Activated T-helper 1 cell treated with anti-CD3 and anti-CD28 coated beads, Interleukin-2, amount 50 U/mL, for 16 hours (primary cell): ENCODE results near the gene CYP4A22.
"Not testable (repeated sequence)": the region's sequence is repeated elsewhere in the genome, so short reads cannot be mapped to it uniquely, and the experiment has no call there.

Source experiments
- DNase-seq, 2 donors: peaks; one replicate each; pipeline ENCODE4 v3.0.0-alpha.2; 2020; ENCODE audit warnings: low read depth in 1 of 2, low spot score in 1 of 2

CYP4A22 gene, protein sequence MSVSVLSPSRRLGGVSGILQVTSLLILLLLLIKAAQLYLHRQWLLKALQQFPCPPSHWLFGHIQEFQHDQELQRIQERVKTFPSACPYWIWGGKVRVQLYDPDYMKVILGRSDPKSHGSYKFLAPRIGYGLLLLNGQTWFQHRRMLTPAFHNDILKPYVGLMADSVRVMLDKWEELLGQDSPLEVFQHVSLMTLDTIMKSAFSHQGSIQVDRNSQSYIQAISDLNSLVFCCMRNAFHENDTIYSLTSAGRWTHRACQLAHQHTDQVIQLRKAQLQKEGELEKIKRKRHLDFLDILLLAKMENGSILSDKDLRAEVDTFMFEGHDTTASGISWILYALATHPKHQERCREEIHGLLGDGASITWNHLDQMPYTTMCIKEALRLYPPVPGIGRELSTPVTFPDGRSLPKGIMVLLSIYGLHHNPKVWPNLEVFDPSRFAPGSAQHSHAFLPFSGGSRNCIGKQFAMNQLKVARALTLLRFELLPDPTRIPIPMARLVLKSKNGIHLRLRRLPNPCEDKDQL

DNA sequence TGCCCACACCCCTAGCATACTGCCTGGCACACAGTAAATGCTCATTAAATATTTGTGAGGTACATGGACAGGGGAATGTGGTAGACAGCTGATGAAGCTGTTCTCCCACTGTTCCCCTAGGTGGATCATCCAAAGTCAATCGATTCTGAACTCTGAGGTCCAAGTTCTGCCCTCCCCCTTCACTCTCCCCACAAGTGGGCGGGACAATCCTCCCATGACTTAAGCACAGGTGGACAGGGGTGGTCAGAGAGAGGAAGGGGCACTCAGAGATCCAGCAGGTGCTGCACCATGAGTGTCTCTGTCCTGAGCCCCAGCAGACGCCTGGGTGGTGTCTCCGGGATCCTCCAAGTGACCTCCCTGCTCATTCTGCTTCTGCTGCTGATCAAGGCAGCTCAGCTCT lies at the start of gene CYP4A22:
Gene CYP4A22 (plus strand): TSS at position 244 of the 400 bp plus-strand sequence. CDS start 45 bp downstream, at position 289.
- no peak for DNase-seq

DNA sequence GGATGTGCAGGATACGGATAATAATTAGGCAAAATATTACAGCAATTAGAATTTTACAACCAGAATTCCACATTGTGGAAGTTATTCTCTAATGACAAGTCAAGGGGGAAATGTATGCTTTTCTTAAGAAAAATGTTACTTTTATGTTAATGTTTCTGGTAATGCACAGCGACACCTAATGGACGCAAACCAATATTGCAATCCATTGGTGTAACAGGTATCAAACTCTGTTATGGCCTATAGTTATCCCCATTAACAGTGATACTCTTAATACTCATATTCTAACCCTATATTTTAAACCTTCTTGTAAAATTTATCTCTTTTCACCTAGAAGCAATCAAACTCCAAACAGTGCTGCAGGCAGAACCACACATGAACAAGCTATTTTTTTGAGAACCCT lies 47.9 kb upstream of the CYP4A22 start:
- not testable (repeated sequence) for DNase-seq

- not testable (repeated sequence) for DNase-seq
Observed at GRCh38 chr1:47091476-47091875, 45.8 kb upstream of the CYP4A22 start.

DNA sequence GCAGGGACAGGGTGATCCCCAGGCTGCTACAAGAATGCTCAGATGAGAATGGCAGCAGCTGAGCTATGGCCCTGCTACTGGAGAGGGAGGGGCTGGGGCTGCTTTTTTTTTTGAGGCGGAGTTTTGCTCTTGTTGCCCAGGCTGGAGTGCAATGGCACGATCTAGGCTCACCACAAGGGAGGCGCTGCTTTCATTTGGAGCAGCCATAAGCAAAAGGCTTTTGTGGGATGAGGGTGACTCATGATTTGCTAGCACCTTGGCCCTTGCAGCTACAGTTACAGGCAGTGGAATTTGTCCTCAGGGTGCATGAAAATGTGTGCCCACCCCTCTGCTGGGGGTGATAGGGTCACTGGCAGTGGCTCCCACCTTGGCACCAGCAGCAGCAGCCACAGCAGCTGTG lies 32.4 kb upstream of the CYP4A22 start:
- no peak for DNase-seq

GRCh38 chr1:47106792-47107191 lies 30.4 kb upstream of the CYP4A22 start:
- no peak for DNase-seq

GRCh38 chr1:47107851-47108574 lies 29.2 kb upstream of the CYP4A22 start:
- DNase-seq, result not testable (repeated sequence)

DNA sequence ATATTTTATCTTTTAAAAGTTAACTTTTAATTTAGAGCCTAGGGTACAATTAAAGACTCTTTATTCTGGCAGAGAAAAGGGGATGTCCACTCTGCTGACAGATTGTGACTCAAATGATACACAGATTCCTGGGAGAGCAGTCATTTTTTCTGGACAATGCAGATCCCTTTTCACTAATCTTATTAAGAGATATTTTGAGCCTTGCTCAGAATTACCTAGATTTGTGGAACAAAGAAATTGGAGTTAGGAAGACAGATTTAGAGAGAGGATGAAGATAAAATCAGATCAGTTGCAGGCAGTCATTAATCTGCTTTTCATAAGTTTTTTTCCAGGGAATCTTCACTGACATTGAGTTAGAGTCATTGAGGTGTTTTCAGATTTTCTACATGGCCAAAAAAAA lies 27.8 kb upstream of the CYP4A22 start:
- not testable (repeated sequence) for DNase-seq

DNA sequence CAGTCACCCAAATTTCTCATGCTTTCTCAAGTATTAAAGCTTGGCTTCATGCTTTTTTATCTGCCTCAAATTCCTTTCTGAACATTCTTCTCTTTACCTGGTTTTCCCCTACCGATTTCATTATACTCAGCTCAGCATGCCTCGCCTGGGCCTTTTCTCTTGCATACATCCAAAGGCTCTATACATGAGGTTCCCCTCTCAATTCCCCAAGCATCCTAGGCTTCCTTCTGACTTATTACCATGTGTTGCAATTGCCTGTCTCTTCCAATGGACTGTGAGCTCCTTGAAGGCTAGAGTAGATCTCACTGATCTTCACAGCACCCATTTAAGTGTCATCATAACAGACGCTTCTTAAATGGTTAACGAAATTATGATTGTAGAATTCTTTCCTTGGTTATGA lies 24.1 kb upstream of the CYP4A22 start:
- DNase-seq, result no peak

GRCh38 chr1:47121039-47121438 lies 16.2 kb upstream of the CYP4A22 start:
- DNase-seq, result not testable (repeated sequence)

DNA sequence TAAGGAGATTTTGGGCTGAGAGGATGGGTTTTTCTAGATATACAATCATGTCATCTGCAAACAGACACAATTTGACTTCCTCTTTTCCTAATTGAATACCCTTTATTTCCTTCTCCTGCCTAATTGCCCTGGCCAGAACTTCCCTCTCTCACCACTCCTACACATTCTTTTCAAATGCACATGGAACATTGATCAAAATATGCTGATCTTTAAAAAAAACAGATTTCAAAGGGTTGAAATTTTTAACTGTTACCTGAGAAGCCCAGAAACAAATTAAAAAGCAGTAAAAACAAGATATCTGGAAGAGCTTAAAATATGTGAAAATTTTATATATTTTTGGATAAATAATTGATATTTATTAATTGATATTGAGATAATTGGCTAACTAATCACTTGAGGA lies 12.4 kb upstream of the CYP4A22 start:
- DNase-seq, result not testable (repeated sequence)

DNA sequence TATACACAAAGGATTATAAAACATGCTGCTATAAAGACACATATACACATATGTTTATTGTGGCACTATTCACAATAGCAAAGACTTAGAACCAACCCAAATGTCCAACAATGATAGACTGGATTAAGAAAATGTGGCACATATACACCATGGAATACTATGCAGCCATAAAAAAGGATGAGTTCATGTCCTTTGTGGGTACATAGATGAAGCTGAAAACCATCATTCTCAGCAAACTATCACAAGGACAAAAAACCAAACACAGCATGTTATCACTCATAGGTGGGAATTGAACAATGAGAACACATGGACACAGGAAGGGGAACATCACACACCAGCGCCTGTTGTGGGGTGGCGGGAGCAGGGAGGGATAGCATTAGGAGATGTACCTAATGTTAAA lies 10.2 kb upstream of the CYP4A22 start:
- not testable (repeated sequence) for DNase-seq

DNA sequence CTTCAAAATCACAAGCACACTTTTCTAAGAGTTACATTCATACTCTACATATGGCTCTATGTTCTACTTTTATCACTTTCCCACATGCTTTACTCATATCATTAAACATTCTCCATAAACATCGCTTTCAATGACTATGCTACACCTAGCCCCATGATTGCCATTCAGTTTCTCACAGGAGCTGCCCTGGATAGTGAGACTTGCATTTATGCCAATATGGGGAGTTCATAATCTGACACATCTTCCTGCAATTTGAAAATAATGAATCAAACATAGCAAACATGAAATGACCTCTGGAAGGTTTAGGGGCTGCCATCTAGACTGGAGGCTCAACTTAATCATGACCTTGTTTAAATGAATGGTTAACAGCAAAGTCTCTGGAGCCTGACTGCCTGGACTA lies 9.0 kb upstream of the CYP4A22 start:
- DNase-seq, result no peak

- not testable (repeated sequence) for DNase-seq
Observed at GRCh38 chr1:47128854-47129253, 8.4 kb upstream of the CYP4A22 start.

- not testable (repeated sequence) for DNase-seq
Observed at GRCh38 chr1:47129489-47130230, 7.6 kb upstream of the CYP4A22 start.

DNA sequence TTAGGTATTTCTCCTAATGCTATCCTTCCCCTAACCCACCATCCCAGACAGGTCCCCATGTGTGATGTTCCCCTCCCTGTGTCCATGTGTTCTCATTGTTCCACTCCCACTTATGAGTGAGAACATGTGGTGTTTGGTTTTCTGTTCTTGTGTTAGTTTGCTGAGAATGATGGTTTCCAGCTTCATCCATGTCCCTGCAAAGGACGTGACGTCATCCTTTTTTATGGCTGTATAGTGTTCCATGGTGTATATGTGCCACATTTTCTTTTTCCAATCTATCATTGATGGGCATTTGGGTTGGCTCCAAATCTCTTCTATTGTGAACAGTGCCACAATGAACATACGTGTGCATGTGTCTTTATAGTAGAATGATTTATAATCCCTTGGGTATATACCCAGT lies 4.6 kb upstream of the CYP4A22 start:
- not testable (repeated sequence) for DNase-seq

GRCh38 chr1:47137925-47138615 lies 829 bp downstream of the CYP4A22 start:
- no peak for DNase-seq

DNA sequence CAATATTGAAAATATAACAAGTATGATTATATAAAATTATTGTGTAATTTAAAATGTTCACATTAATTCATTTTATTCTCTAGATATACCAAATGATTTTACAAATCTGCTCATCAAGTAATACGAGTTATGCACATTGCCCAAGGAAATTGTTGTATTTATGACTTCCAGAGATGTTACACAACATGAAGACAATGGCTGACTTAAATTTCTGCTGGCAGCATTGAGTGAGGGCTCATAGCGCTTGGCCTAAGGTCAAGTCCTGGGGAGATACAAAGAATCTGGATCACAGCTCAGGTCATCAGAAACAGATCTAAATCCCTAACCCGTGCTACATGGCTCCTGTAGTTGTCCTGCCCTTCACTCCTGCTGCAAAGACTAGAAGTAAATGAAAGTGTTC lies 3.1 kb downstream of the CYP4A22 start:
- not testable (repeated sequence) for DNase-seq

- not testable (repeated sequence) for DNase-seq
Observed at GRCh38 chr1:47143654-47144053, 6.4 kb downstream of the CYP4A22 start.

DNA sequence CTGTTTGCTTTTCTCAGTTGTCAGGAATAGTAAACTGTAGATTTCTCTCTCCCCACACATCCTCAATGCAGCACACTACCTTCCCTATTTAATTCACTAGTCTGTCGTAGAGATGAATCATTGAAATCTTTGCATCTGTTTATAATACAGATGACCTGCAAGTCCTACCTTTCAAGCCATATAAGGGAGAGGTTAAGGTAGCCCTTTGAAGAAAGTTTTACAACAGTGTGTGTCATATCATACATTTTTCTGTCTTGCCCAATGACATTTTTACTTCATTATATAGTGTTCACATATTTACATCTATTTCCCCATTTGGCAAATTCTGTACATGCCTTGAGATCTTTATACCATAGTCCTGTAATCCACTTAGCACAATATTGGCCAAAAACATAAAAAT lies 9.3 kb downstream of the CYP4A22 start:
- not testable (repeated sequence) for DNase-seq

DNA sequence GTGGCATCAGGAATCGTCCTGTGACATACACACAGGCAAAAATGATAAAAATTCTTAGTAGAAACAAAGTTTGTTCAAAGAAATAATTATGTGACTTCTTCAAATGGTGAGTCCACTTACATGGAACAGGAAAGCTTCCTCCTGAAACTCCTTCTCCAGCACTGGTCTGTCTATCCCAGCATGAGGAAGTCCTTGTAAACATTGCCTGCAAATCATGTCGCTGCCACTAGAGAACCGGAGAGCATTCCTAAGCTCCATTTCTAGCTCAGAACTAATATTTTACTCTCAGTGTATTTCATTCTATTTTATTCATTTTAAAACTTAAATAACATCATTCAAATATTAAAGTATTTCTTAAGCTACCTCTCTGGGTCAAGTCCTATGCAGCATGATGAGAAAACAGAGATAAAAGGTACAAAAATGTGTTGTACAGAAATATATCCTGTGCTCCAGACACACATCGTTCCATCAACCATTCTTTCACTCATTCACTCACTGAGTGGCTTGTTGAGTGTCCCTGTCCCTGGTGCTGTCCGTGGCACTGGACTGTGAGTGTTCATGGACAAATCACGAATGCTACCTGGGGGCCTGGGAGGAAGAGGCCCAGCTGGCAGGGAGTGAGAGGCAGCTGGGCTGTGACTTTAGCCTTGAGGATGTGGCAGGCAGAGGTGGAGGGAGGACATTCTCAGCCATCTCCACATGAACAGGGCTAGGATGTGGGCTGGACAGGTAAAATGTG lies 10.0 kb downstream of the CYP4A22 start:
- DNase-seq, result no peak
